Stimulated activated CD4-positive, alpha-beta T cell treated with anti-CD3 and anti-CD28 coated beads, Interleukin-1b, Interleukin-23, amount 100 ng/mL, for 4 hours (primary cell): ENCODE measurements around the gene SOX9.
"Not testable (repeated sequence)": the region's sequence is repeated elsewhere in the genome, so short reads cannot be mapped to it uniquely, and the experiment has no call there.

ENCODE experiments used
- DNase-seq, 2 donors: peaks; one replicate each; pipeline ENCODE4 v3.0.0-alpha.2; 2020; ENCODE audit warnings: low read depth in 2 of 2

SOX9 gene

DNA sequence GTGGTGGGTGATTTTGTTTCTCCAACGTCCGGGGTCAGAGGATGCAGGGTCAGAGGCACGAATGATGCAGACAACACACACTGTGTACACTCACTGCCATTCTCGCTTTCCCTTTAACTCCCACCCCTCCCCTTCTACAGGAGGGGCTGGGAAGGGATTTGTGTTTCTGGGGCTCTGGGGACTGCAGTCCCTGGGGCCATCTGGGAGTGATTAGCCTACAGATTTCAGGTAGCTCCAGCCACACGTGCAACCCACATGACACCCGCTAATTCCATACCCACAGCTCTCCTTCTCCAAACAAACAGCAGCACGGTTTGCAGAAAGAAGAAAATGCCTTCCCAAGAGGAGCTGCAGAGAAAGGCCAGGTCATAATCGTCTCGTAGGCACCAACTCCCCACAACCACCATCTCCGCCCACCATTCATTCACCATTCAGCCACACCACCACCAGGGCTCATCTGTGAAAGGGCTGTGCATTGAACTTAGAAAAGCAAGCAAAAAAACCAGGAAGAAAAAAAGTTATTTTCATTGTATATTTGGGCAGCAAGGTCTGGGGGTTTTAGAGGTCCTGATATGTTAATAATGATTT is 9.4 kb upstream of the SOX9 start:
- no peak for DNase-seq

DNA sequence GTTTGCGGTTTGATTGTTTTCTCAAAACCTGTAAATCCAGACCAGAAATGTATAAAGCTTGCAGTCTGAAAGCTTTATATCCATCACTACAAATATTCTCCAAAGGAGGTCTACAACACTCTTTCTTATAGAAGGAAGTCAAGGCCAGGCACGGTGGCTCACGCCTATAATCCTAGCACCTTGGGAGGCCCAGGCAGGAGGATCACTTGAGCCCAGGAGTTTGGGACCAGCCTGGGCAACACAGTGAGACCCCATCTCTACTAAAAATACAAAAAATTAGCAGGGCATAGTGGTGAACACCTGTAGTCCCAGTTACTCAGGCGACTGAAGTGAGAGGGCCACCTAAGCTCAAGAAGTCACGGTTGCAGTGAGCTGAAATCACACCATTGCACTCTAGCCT is 8.9 kb upstream of the SOX9 start:
- not testable (repeated sequence) for DNase-seq

DNA sequence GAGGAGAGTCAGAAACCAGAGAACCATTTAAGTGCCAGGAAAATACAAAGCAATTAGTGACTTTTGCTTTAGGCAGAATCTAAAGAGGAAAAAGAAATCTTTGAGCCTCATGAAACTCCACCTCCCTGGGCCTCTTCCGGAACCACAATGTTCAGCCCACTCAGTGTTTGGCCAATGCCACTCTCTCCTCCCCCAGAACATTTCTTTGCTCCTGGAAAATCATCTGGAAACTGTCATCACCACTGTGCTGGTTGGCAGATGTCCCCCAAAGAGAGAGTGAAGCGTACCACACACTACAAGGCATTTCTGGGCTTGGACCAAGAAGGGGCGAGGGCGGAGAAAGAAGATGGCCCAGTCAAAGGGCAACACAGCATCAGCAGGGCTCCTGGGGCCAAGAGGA is 7.1 kb upstream of the SOX9 start:
- no peak for DNase-seq

DNA sequence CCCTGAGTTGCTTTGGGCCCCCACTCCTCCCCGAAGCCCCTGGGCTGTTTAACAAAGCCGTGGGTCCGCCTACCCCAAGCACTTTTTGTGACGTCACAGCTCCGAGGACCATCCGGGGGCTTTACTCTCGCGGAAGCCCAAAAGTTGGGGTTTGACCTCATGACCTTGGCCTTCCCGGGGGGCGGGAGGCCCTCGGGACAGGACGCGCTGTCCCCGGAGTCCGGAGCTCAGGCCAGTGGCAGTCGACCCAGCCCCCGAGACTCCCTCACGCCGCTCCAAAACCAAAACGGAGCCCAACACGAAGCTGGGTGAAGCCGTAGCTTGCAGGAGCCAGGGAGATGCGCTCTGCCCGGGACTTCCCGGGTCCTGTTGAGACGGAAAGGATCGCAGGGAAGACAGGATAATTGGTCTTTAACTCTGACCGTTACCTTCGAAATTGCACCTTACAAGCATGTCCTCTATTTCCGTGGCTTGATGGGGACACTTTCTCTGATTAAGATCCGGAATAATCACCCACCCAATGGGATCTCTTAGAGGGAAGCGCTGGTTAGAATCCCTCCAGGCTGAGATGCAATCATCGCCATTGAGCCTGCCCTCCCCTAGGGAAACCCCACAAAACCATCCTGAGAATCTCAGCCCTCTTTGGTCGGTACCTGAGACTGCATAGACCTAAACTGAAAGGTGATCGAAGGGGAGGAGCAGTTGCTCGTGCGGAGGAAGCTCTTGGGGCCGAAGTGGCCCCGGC is 4.9 kb upstream of the SOX9 start:
- no peak for DNase-seq

DNA sequence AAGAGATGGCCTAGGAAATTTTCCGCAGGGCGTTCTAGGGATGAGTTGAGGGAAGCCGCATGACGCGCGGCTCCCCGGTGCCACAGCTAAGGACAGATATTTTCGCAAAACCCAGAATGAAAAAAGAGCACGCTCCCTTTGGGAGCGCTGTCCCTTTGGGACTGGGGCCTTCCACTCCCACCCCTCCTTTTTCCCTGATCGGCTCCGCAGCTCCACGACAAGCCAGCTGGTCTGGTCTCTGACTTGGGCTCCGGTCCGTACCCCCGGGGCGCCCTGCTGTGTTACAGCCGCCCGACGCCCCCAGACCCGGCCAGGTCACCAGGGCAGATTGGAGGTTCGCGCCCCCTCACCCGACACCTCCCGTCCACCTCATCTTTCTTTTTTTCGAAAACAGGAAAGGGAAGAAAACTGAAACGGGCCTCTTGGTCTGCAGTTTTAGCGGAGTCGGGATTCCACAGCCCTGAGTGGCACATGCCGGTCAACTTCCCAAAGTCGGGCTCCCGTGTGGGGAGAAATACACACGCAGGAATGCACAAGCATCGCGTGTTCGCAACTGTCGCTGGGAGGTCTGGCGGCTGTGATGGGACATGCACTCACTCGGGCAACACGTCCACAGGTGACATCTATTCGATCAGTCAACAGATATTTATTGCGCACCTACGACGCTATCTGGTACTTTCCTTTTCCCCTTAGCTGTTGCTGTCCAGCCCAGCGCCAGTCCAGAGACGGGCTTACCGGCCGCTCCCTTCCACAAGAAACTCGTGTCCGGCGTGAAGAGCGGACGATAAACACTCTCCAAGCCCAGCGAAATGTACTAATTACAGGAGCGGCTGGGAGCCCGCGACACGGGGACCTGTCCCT is 3.9 kb upstream of the SOX9 start:
- no peak for DNase-seq

DNA sequence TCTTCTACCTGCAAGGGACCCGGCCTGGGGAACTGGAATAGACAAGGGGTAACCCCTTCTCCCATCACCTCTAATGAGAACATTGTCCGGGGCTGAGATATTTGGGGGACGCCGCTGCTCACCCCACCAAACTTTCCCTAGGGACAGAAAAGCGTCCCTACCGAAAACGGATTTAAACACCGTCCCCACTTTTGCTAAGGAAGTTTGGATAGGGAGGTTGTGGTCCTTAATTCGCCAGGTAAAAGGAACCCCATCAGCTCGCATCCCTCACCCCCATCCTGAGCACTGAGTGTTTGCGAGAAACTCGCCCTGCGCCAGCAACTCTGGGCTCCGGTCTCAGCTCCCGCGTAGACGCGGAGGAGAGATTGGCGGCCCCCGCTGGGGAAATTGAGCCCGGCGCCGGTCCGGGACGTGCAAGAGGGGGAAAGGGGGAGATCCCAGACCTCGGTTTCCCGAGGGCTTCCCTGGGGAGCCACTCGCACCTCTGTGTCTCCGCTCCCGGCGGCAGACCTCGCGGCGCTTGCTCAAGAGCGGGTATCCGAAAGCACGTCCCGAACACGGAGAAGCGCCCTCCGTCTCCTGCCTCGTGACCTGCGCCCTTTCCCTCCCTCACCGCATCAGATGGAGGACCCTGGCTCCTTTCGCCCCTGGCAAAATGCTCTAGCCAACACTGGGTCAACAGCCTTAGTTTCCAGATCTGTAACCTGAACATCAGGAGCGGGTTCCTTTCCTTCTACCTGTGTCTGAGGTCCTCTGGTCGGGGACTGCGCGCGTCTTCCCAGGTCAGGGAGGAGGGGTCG is 3.1 kb upstream of the SOX9 start:
- no peak for DNase-seq

DNA sequence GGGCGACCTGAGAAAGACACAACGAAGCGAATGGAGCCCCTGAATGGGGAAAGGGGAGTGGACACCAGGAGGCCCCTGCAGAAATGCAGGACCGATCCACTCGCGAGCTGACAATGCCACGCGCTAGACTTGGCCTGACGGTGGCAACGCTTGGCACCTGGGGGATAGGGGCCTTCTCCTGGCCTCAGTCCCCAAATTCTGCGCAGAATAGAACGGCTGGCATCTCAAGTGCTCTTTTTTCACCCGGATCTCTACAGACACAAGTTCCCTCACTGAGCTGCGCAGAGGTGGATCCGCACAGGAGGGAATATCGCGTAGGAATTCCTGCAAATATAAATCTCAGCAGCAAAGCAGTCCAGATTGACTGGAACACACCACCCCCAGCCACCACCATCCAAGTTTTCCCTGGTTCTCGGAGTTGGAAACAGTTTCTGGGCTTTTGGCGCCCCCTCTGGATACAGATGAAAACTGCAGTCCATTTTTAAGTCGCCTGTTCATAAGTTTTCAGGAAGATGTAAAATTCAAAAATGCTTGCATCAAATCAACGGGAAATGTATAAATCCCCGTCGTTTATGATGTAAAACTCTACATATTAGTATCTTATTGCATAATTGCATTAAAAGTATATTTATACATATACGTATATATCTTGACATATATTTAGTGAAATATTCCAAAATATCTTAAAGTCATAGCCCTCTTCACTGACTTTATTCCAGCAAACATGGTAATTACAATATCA is 2.3 kb upstream of the SOX9 start:
- no peak for DNase-seq

DNA sequence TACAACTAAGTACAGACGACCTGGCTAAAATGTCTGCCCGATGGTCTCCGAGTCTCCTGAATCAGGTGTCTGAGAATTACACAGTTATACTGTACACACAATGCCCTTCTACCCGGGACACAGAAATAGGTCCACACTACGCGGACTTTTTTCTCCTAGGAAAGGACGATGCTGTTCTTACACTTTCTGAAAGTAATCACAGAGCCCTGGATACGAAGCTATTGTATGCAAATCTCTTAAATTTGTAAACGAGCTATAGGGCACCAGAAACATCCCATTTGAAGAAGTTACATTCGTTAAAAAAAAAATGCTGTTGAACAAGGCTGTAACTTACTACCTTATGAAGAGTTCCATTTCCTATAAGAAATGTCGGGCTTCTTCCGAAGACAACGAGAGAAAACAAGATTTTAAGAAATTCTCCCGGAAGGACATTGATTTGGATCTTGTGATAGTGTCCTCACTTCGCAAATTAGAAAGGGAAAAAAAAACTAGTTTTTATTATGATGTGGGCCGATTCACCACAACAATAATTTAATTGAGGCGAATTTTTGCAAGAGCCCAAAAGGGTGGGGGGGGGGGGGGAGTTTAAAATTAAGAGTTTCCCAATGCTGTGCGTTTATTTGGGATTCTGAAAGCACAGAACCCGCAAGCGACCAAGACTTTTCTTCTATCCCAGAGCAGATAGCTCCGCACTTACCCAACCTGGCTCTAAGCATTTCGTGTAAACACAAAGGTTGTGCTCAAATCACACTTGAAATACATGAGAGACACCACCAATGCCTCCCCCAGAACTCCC is 1.5 kb upstream of the SOX9 start:
- DNase-seq = no peak

DNA sequence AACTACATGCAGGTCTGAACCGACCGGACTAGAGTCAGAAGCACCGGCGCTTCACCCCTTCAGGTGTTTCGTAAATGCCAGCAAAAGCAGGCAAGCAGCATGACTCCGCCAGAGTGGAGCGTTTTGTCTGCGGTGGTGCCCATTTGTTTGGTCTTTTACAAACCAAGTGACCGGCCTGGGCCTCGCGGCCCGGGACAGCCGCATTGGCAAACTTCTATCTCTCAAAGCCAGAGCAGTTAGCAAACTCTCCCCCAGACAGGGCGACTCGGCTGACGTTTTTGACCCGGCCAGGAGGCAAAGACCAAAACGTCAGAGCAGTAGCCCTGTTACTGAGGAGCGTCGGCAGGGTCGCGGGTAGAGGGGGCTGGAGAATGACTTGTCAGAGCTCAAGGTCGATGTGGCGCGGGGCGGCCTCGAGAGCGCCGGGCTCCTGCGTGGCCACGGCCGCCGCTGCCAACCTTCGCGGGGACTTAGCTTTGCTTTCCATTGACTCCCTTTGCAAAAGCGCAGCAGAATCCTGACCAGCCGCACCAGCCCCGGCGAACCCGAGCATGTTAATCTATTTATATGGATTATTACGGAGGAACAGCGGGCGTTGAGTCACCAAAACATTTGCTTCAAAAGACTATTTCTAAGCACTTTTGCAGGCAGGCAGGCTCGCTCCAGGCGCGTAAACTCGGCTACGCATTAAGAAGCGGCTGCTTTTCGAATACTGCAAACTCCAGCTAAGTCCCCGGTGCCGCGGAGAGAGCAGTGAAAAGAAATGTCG is 763 bp upstream of the SOX9 start:
- no peak for DNase-seq

DNA sequence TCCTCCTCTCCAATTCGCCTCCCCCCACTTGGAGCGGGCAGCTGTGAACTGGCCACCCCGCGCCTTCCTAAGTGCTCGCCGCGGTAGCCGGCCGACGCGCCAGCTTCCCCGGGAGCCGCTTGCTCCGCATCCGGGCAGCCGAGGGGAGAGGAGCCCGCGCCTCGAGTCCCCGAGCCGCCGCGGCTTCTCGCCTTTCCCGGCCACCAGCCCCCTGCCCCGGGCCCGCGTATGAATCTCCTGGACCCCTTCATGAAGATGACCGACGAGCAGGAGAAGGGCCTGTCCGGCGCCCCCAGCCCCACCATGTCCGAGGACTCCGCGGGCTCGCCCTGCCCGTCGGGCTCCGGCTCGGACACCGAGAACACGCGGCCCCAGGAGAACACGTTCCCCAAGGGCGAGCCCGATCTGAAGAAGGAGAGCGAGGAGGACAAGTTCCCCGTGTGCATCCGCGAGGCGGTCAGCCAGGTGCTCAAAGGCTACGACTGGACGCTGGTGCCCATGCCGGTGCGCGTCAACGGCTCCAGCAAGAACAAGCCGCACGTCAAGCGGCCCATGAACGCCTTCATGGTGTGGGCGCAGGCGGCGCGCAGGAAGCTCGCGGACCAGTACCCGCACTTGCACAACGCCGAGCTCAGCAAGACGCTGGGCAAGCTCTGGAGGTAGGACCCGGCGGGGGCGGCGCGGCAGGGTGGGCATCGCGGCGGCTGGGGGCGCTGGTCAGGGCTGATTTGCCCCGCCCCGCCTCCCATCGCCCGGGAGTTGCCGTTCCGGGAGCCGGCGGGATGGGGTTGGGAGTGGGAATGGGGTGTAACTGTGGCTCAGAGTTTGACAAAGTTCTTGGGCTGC is 567 bp downstream of the SOX9 start:
- no peak for DNase-seq

DNA sequence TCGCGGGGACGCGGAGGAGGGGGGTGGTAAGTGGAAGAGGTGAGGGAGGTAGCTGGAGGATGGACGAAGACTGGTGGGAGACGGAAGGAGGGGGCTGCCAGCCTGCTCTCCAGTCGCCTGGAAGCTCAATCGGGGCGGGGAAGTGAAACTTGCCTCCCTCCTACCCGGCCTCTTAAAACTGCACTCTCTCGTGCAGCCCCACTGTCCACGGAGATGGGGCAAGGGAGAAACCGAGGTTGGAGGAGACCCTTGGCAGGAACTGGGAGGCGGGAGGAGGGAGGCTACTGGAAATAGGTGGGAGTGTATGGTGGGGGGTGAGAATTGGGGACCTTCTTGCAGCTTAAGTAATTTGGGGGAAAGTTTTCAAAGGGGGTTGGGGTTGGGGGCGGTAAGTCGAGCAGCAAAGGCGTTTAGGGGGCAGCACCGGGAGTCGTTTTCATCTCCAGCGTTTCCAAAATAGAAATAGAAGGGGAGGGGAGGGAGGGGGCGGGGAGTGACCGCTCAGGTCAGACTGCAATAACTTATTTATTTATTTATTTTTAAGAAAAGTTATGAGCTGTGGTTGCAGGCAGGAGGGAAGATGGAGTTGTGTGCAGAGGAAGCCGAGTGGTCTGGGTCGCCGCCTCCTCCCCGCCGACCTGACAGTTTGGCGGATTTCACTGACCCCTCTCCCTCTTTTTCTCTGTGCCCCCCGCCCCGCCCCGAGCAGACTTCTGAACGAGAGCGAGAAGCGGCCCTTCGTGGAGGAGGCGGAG is 1.4 kb downstream of the SOX9 start:
- DNase-seq = no peak

DNA sequence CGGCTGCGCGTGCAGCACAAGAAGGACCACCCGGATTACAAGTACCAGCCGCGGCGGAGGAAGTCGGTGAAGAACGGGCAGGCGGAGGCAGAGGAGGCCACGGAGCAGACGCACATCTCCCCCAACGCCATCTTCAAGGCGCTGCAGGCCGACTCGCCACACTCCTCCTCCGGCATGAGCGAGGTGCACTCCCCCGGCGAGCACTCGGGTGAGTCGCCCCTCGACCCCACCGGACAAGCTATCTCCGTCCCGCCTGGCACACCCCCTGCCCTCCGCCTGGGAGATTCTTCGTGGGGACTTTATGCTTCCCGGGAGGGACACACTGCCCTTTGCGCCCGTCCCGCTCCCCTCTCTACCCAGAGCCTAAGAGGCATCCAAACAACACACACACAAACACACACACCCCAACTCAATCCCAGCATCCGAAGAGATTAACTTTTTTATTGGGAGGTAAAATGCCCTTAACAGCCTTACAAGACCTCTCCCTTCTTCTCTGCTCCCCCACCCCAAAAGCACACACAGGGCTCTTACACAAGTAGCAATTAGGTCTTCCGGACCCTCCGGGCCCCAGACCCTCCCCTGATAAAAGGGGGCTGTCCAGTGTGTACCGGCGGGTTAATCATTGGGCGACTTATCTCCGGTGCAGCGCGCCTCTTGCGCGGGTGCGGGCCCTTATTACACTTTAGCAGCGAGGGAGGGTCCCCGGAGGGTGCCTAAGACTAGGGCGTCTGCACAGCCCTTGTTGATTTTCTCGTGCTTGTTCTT is 2.1 kb downstream of the SOX9 start:
- DNase-seq = no peak

DNA sequence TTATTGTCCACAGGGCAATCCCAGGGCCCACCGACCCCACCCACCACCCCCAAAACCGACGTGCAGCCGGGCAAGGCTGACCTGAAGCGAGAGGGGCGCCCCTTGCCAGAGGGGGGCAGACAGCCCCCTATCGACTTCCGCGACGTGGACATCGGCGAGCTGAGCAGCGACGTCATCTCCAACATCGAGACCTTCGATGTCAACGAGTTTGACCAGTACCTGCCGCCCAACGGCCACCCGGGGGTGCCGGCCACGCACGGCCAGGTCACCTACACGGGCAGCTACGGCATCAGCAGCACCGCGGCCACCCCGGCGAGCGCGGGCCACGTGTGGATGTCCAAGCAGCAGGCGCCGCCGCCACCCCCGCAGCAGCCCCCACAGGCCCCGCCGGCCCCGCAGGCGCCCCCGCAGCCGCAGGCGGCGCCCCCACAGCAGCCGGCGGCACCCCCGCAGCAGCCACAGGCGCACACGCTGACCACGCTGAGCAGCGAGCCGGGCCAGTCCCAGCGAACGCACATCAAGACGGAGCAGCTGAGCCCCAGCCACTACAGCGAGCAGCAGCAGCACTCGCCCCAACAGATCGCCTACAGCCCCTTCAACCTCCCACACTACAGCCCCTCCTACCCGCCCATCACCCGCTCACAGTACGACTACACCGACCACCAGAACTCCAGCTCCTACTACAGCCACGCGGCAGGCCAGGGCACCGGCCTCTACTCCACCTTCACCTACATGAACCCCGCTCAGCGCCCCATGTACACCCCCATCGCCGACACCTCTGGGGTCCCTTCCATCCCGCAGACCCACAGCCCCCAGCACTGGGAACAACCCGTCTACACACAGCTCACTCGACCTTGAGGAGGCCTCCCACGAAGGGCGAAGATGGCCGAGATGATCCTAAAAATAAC is 3.0 kb downstream of the SOX9 start:
- no peak for DNase-seq

DNA sequence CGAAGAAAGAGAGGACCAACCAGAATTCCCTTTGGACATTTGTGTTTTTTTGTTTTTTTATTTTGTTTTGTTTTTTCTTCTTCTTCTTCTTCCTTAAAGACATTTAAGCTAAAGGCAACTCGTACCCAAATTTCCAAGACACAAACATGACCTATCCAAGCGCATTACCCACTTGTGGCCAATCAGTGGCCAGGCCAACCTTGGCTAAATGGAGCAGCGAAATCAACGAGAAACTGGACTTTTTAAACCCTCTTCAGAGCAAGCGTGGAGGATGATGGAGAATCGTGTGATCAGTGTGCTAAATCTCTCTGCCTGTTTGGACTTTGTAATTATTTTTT is 3.6 kb downstream of the SOX9 start:
- DNase-seq = no peak

DNA sequence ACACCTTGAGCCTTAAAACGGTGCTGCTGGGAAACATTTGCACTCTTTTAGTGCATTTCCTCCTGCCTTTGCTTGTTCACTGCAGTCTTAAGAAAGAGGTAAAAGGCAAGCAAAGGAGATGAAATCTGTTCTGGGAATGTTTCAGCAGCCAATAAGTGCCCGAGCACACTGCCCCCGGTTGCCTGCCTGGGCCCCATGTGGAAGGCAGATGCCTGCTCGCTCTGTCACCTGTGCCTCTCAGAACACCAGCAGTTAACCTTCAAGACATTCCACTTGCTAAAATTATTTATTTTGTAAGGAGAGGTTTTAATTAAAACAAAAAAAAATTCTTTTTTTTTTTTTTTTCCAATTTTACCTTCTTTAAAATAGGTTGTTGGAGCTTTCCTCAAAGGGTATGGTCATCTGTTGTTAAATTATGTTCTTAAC is 4.4 kb downstream of the SOX9 start:
- DNase-seq = no peak

DNA sequence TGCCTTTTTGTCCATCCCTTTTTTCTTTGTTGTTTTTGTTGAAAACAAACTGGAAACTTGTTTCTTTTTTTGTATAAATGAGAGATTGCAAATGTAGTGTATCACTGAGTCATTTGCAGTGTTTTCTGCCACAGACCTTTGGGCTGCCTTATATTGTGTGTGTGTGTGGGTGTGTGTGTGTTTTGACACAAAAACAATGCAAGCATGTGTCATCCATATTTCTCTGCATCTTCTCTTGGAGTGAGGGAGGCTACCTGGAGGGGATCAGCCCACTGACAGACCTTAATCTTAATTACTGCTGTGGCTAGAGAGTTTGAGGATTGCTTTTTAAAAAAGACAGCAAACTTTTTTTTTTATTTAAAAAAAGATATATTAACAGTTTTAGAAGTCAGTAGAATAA is 4.9 kb downstream of the SOX9 start:
- DNase-seq = no peak
